GM18508 (cell line): ENCODE results near the gene LST1.
A peak's percentile ranks its signal among the peaks of the same experiment; 100 is the strongest.
"Not testable (repeated sequence)": the region's sequence is repeated elsewhere in the genome, so short reads cannot be mapped to it uniquely, and the experiment has no call there.

ENCODE experiments used
- ATAC-seq: cut with Tn5 transposase; IDR thresholded peaks from one replicate; pipeline ENCODE4 v1.9.1; 2021; ENCODE audit warnings: moderate number of reproducible peaks; ENCODE audit not compliant: insufficient read depth, unreplicated experiment

LST1 gene

GRCh38 chr6:31586008-31586407, at the start of gene LST1:
TSS of gene LST1 (plus strand) at chr6:31586277. CDS start at chr6:31587300, 1,023 bp downstream.
- ATAC-seq: no peak

GRCh38 chr6:31538805-31539400, 47.2 kb upstream of the LST1 start:
- no peak for ATAC-seq

- no peak for ATAC-seq
Measured at GRCh38 chr6:31540640-31541039, 45.4 kb upstream of the LST1 start.

- ATAC-seq: no peak
Measured at GRCh38 chr6:31541059-31541657, 44.9 kb upstream of the LST1 start.

- ATAC-seq: peak; percentile 41
Measured at GRCh38 chr6:31541658-31542521, 44.2 kb upstream of the LST1 start, which contains the start of gene DDX39B. TSS of gene DDX39B (minus strand) at chr6:31542003. CDS start at chr6:31540532, 1,471 bp downstream.

- no peak for ATAC-seq
Measured at GRCh38 chr6:31543639-31544038, 42.4 kb upstream of the LST1 start.

- ATAC-seq: no peak
Measured at GRCh38 chr6:31544676-31545075, 41.4 kb upstream of the LST1 start.

- ATAC-seq: no peak
Measured at GRCh38 chr6:31545291-31545690, 40.8 kb upstream of the LST1 start.

- peak; percentile 26 for ATAC-seq
Measured at GRCh38 chr6:31546339-31546957, 39.6 kb upstream of the LST1 start, which contains the start of gene ATP6V1G2. TSS of gene ATP6V1G2 (minus strand) at chr6:31546608. CDS start at chr6:31546559, 49 bp downstream.

GRCh38 chr6:31546958-31547726, 38.9 kb upstream of the LST1 start, which contains the start of gene NFKBIL1:
TSS of gene NFKBIL1 (plus strand) at chr6:31547608. CDS start at chr6:31547695, 87 bp downstream.
- ATAC-seq: no peak

GRCh38 chr6:31547727-31548543, 38.1 kb upstream of the LST1 start:
- ATAC-seq: no peak

GRCh38 chr6:31548544-31548873, 37.6 kb upstream of the LST1 start:
- ATAC-seq: no peak

- ATAC-seq: not testable (repeated sequence)
Measured at GRCh38 chr6:31551371-31551770, 34.7 kb upstream of the LST1 start.

- ATAC-seq: no peak
Measured at GRCh38 chr6:31556307-31556706, 29.8 kb upstream of the LST1 start.

GRCh38 chr6:31557443-31558317, 28.4 kb upstream of the LST1 start:
- no peak for ATAC-seq

- ATAC-seq: no peak
Measured at GRCh38 chr6:31558318-31558625, 27.8 kb upstream of the LST1 start.

GRCh38 chr6:31558631-31559500, 27.2 kb upstream of the LST1 start:
- no peak for ATAC-seq

GRCh38 chr6:31559606-31559957, 26.5 kb upstream of the LST1 start:
- ATAC-seq: no peak
